EL (cell line): Measurements from ENCODE around the gene PPP2CA.

Experiments used
- DNase-seq: peaks from one replicate; pipeline ENCODE4 v3.0.0-alpha.2; 2016

Gene PPP2CA

DNA sequence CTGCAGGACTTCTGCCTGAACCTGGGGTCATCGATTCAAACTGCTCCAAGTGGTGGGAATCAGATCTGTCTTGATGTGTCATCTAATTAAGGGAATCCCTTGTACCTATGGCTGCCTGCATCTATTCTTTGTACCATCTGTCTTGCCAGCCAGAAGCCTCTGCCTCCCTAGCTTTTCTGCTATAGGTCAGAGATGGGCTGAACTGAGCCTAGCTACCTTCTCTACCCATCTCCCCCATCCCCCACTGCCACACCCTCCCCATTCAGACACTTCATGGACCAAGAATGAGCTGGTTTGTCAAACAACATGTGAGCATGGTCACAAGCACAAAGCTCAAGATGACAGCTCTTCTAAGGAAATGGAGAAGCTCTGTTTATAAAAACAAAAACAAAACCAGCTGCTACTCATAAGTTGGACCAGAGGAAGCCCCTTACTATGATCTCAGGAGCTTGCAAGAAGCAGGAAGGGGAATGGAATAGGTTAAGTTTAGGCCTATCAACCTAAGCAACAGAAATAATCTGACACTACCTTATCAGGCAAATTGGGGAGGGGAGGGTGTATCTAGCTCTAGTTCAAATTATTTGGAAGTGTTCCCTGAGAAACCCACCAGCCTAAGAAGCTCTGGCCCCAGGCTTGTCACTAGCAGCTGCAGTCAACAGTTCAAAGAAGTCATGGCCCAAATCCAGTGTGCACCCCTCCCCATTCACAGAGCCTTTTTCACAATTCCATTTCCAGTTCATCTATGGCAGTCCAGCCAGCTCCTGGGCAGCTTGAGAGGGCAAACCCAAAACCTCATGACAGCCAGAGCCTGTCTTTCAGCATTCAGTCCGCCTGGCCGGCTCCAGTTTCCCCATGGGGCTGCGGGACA, 79.0 kb downstream of the PPP2CA start:
- DNase-seq, result no peak

DNA sequence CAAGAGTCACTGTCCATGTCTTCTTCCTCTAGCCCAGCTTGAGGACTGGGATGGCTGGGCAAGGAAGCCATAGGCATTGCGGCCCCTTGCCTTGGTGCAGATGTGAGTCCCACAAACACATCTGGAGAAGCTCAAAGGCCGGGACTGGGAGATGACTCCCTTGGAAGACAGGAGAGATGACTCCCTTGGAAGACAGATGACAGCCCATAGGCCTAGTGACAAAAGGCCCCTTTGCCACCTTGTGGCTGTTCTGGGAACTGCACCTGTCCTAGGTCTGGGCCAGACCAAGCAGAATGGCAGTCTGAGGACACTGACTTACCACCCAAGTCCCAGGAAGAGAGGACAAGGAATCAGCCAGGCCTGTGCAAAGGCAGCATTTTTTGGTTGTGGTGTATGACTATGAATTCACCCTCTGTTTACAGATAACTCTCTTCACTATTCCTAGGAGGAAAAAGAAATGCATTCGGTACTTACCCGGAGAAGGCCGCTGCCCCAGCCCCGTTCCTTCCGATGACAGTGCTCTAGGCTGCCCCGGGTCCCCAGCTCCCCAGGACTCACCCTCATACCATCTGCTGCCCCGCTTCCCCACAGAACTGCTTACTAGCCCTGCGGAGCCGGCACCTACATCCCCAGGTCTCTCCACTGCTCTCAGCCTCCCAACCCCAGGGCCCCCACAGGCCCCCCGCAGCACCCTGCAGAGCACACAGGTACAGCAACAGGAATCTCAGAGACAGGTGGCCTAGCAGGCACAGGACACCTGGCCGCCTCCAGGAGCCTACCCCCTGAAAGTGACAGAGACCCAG, 79.9 kb downstream of the PPP2CA start:
- DNase-seq, result peak; percentile 70

DNA sequence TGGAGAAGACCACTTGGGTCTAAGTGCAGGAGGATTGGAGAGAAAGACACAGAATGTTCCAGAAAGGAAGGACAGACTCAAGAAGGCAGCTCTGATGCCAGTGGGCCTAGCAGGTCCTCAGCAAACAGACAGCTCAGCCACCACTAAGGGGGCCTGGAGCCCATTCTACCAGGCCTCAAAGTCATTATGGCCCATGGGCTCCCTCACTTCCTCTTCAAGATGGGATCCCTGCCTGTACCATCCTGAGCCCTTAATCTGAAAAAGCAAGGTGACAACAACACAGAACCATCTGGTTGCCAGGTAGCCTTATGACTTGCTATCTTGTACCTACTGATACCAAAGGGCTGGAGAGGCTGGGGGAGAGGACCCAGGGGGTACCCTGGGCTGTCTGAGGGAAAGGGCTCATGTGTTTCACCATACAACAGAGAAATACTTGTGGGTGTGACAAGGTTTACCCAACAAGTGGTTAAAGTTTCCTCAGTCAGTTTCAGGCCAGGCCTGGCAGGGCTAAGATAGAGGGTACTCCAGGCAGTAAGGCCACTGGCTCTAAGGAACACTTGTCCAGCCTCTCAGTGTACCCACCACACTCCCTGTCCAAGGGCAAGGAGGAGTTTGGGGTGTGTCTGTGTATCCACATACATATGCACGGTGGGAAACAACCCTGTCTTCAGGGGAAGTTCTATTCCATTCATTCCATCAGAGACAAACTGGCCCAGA, 80.7 kb downstream of the PPP2CA start:
- no peak for DNase-seq
